GM21717 (cell line): ENCODE data around the gene MAF.

Experiments used
- ATAC-seq: cut with Tn5 transposase; IDR thresholded peaks from one replicate; pipeline ENCODE4 v1.9.1; 2021; ENCODE audit warnings: mild to moderate bottlenecking, moderate library complexity; ENCODE audit not compliant: unreplicated experiment

MAF gene

DNA sequence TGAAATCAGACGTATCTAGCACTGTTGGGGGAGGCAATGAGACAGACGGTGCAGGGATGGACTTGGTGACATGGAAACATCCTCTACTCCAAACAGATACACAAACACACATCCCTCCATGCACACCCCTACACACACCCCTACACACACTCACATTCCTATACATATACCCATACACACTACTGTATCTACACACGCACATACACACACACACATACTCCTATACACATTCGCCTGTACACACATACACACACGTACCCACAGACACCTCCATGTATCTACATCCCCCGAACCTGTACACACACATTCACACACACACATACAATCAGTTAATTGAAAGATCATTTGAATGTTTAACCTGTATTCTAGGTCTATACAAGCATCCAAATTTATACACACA is 53.5 kb downstream of the MAF start:
- no peak for ATAC-seq
